H1 (cell line): ENCODE measurements around the gene GAREM2. TPM values are rescaled to one million over a fixed set of nuclear protein-coding genes. Genes with fewer than 3 reads are reported as not detected.

Experiments
- CBX8 ChIP-seq: fragments of 300-800, 300-1000 bp; sonication (generic); IDR thresholded peaks from 2 replicates; pipeline ENCODE4 v1.7.1; 2016; ENCODE audit warnings: low read depth, low read length, borderline replicate concordance
- EGR1 ChIP-seq: IDR thresholded peaks from 2 replicates; pipeline ENCODE4 v1.6.1; 2011; ENCODE audit warnings: low read depth, low read length, borderline replicate concordance
- KDM1A ChIP-seq: fragments of 200-600, 300-600 bp; sonication (generic); IDR thresholded peaks from 2 replicates; pipeline ENCODE4 v1.7.1; 2016; ENCODE audit warnings: mild to moderate bottlenecking, low read length, borderline replicate concordance
- NRF1 ChIP-seq: IDR thresholded peaks from 2 replicates; pipeline ENCODE4 v1.6.1; 2011; ENCODE audit warnings: mild to moderate bottlenecking, low read depth, low read length, improper control_type of control experiment
- RBBP5 ChIP-seq: IDR thresholded peaks from 2 replicates; pipeline ENCODE4 v1.7.1; 2012; ENCODE audit warnings: low read depth, mild to moderate bottlenecking, inconsistent platforms, low read length, moderate library complexity, borderline replicate concordance
- SP1 ChIP-seq: IDR thresholded peaks from 2 replicates; pipeline ENCODE4 v1.6.1; 2011; ENCODE audit warnings: low read depth, low read length
- SP4 ChIP-seq: IDR thresholded peaks from 2 replicates; pipeline ENCODE4 v1.6.1; 2012; ENCODE audit warnings: low read length, inconsistent platforms
- polyA plus RNA-seq, 7 experiments: library from polyadenylated mRNA; depleted of rRNA in 3 of 7; stranded (reverse) in 5 of 7; unstranded in 2 of 7; fragments of >200 nt in 5 of 7; fragments of 200-250 nt in 2 of 7; gene quantifications; 1 replicate in 5 of 7; 2 replicates in 1 of 7; 4 replicates in 1 of 7; pipeline versions ENCODE4 v1.2.1 to v1.2.3, GENCODE V29; 2011 to 2013; ENCODE audit warnings: missing spikeins in 2 of 7, mixed read lengths in 2 of 7
- total RNA-seq: library from RNA; stranded (reverse); fragmentation: NEBNext Ultra II Directional; extraction: Animal tissue kit (Norgen Biotek cat#: 25700); gene quantifications from 2 replicates; pipeline ENCODE4 v1.2.1, GENCODE V29; 2021
- TF ChIP-seq, protein P1 (sequence below): fragments of 300-600 bp; sonication (generic); IDR thresholded peaks from 2 replicates; pipeline ENCODE4 v1.7.1; 2012; ENCODE audit warnings: low read length, moderate library complexity, mild to moderate bottlenecking, inconsistent platforms; ENCODE audit not compliant: insufficient replicate concordance
- TF ChIP-seq, protein P2 (sequence below): IDR thresholded peaks from 2 replicates; pipeline ENCODE4 v1.6.1; 2012; ENCODE audit warnings: inconsistent platforms
- TF ChIP-seq, protein P3 (sequence below): IDR thresholded peaks from 2 replicates; pipeline ENCODE4 v1.6.1; 2012; ENCODE audit warnings: low read length, inconsistent platforms

Gene GAREM2
- total and polyA plus RNA-seq, 2 of the 8 experiments (the other 6 are each of a cell fraction or from before 2014, with no cell fraction given) = 19.9 TPM

DNA sequence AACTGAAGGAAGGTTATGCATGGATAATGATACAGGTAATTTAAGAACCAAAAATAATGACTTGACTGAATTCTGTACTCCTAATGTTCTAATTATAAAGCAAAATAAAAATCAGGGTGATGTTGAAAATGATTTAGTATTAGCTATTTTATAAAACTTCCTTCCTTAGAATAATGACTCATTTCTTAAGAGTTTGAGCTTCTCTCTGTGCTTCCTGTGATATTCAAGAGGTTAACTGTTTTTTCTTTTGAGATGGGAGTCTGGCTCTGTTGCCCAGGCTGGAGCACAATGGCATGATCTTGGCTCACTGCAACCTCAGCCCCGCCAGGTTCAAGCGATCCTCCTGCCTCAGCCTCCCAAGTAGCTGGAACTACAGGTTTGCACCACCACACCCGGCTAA is 56.7 kb downstream of the GAREM2 start (continued):
- TF ChIP-seq, protein P1, sequence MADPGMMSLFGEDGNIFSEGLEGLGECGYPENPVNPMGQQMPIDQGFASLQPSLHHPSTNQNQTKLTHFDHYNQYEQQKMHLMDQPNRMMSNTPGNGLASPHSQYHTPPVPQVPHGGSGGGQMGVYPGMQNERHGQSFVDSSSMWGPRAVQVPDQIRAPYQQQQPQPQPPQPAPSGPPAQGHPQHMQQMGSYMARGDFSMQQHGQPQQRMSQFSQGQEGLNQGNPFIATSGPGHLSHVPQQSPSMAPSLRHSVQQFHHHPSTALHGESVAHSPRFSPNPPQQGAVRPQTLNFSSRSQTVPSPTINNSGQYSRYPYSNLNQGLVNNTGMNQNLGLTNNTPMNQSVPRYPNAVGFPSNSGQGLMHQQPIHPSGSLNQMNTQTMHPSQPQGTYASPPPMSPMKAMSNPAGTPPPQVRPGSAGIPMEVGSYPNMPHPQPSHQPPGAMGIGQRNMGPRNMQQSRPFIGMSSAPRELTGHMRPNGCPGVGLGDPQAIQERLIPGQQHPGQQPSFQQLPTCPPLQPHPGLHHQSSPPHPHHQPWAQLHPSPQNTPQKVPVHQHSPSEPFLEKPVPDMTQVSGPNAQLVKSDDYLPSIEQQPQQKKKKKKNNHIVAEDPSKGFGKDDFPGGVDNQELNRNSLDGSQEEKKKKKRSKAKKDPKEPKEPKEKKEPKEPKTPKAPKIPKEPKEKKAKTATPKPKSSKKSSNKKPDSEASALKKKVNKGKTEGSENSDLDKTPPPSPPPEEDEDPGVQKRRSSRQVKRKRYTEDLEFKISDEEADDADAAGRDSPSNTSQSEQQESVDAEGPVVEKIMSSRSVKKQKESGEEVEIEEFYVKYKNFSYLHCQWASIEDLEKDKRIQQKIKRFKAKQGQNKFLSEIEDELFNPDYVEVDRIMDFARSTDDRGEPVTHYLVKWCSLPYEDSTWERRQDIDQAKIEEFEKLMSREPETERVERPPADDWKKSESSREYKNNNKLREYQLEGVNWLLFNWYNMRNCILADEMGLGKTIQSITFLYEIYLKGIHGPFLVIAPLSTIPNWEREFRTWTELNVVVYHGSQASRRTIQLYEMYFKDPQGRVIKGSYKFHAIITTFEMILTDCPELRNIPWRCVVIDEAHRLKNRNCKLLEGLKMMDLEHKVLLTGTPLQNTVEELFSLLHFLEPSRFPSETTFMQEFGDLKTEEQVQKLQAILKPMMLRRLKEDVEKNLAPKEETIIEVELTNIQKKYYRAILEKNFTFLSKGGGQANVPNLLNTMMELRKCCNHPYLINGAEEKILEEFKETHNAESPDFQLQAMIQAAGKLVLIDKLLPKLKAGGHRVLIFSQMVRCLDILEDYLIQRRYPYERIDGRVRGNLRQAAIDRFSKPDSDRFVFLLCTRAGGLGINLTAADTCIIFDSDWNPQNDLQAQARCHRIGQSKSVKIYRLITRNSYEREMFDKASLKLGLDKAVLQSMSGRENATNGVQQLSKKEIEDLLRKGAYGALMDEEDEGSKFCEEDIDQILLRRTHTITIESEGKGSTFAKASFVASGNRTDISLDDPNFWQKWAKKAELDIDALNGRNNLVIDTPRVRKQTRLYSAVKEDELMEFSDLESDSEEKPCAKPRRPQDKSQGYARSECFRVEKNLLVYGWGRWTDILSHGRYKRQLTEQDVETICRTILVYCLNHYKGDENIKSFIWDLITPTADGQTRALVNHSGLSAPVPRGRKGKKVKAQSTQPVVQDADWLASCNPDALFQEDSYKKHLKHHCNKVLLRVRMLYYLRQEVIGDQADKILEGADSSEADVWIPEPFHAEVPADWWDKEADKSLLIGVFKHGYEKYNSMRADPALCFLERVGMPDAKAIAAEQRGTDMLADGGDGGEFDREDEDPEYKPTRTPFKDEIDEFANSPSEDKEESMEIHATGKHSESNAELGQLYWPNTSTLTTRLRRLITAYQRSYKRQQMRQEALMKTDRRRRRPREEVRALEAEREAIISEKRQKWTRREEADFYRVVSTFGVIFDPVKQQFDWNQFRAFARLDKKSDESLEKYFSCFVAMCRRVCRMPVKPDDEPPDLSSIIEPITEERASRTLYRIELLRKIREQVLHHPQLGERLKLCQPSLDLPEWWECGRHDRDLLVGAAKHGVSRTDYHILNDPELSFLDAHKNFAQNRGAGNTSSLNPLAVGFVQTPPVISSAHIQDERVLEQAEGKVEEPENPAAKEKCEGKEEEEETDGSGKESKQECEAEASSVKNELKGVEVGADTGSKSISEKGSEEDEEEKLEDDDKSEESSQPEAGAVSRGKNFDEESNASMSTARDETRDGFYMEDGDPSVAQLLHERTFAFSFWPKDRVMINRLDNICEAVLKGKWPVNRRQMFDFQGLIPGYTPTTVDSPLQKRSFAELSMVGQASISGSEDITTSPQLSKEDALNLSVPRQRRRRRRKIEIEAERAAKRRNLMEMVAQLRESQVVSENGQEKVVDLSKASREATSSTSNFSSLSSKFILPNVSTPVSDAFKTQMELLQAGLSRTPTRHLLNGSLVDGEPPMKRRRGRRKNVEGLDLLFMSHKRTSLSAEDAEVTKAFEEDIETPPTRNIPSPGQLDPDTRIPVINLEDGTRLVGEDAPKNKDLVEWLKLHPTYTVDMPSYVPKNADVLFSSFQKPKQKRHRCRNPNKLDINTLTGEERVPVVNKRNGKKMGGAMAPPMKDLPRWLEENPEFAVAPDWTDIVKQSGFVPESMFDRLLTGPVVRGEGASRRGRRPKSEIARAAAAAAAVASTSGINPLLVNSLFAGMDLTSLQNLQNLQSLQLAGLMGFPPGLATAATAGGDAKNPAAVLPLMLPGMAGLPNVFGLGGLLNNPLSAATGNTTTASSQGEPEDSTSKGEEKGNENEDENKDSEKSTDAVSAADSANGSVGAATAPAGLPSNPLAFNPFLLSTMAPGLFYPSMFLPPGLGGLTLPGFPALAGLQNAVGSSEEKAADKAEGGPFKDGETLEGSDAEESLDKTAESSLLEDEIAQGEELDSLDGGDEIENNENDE = no peak
- TF ChIP-seq RBBP5 (no peak), EGR1 (no peak), SP1 (no peak), KDM1A (no peak), CBX8 (no peak), SP4 (no peak), NRF1 (no peak)
- TF ChIP-seq, protein P2, sequence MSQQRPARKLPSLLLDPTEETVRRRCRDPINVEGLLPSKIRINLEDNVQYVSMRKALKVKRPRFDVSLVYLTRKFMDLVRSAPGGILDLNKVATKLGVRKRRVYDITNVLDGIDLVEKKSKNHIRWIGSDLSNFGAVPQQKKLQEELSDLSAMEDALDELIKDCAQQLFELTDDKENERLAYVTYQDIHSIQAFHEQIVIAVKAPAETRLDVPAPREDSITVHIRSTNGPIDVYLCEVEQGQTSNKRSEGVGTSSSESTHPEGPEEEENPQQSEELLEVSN = no peak
- TF ChIP-seq, protein P3, sequence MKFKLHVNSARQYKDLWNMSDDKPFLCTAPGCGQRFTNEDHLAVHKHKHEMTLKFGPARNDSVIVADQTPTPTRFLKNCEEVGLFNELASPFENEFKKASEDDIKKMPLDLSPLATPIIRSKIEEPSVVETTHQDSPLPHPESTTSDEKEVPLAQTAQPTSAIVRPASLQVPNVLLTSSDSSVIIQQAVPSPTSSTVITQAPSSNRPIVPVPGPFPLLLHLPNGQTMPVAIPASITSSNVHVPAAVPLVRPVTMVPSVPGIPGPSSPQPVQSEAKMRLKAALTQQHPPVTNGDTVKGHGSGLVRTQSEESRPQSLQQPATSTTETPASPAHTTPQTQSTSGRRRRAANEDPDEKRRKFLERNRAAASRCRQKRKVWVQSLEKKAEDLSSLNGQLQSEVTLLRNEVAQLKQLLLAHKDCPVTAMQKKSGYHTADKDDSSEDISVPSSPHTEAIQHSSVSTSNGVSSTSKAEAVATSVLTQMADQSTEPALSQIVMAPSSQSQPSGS = no peak
